Fibroblast of mammary gland (primary cell): ENCODE results near the gene RHCG.

Source experiments
- DNase-seq: peaks from one replicate; pipeline ENCODE4 v3.0.0-alpha.2; 2010; ENCODE audit warnings: low read depth
- H3K4me3 ChIP-seq: 2 replicates; pipeline ENCODE4 v1.5.1; 2011; ENCODE audit warnings: low read depth, mild to moderate bottlenecking, low read length, moderate library complexity; ENCODE audit not compliant: control insufficient read depth
- CTCF ChIP-seq: conservative IDR thresholded peaks from 2 replicates; pipeline ENCODE4 v1.5.1; 2011; ENCODE audit warnings: low read depth, low read length, inconsistent platforms; ENCODE audit not compliant: control insufficient read depth, insufficient read depth

Gene RHCG

GRCh38 chr15:89515477-89515876 is 19.1 kb upstream of the RHCG start:
- no peak overlapping the region for H3K4me3 ChIP-seq
- TF ChIP-seq CTCF = no peak
- no peak for DNase-seq

- peak; percentile 17 for DNase-seq
- no peak overlapping the region for H3K4me3 ChIP-seq
- TF ChIP-seq CTCF = no peak
Observed at GRCh38 chr15:89514596-89515406, 18.4 kb upstream of the RHCG start.

GRCh38 chr15:89514186-89514585 is 17.8 kb upstream of the RHCG start:
- H3K4me3 ChIP-seq = no peak overlapping the region
- DNase-seq = no peak
- no peak for TF ChIP-seq CTCF

- no peak for DNase-seq
- TF ChIP-seq CTCF = no peak
- H3K4me3 ChIP-seq = no peak overlapping the region
Observed at GRCh38 chr15:89513284-89513683, 16.9 kb upstream of the RHCG start.

- TF ChIP-seq CTCF = no peak
- no peak overlapping the region for H3K4me3 ChIP-seq
- no peak for DNase-seq
Observed at GRCh38 chr15:89512631-89513030, 16.2 kb upstream of the RHCG start.

- no peak overlapping the region for H3K4me3 ChIP-seq
- DNase-seq = no peak
- TF ChIP-seq CTCF = no peak
Observed at GRCh38 chr15:89506026-89506686, 9.8 kb upstream of the RHCG start.

- no peak for TF ChIP-seq CTCF
- DNase-seq = no peak
- H3K4me3 ChIP-seq = no peak overlapping the region
Observed at GRCh38 chr15:89504166-89504565, 7.8 kb upstream of the RHCG start.
